ENCODE measurements around the gene RPS27. TPM values are rescaled to one million over a fixed set of nuclear protein-coding genes. Genes with fewer than 3 reads are reported as not detected.

RPS27 gene
- total and polyA plus RNA-seq, 2 of the 13 experiments (the other 11 are each of a cell fraction or from before 2014, with no cell fraction given): 3,737 to 9,964 TPM

DNA sequence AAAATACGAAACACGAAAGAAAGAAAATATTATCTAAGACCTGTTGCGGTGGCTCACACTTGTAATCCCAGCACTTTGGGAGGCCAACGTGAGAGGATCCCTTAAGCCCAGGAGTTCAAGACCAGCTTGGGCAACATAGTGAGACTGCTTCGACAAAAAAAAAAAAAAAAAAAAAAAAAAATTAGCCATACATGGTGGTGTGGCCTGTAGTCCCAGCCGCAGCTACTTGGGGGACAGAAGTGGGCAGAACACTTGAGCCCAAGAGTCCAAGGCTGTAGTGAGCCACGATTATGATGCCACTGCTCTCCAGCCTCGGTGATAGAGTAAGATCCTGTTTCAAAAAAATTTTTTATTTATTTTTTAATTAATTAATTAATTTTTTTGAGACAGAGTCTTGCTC is 2.9 kb upstream of the RPS27 start:
- TF ChIP-seq HMG20B (CRISPR knock-in tag; conservative IDR thresholded peaks at IDR 0.05) (no peak), ZNF841 (CRISPR knock-in tag; IDR thresholded peaks at IDR 0.05; ENCODE audit: borderline replicate concordance) (no peak), SIN3A (IDR thresholded peaks at IDR 0.05; ENCODE audit: borderline replicate concordance, low read depth, low read length) (no peak), ZNF788 (CRISPR knock-in tag; IDR thresholded peaks at IDR 0.05; ENCODE audit: borderline replicate concordance) (no peak), YEATS4 (CRISPR knock-in tag; IDR thresholded peaks at IDR 0.05; ENCODE audit: borderline replicate concordance) (no peak), ZMYM2 (CRISPR knock-in tag; IDR thresholded peaks at IDR 0.05) (0 out of 2 replicates have a peak, but pooled peaks have one; percentile 13)
- TF ChIP-seq, protein P1, sequence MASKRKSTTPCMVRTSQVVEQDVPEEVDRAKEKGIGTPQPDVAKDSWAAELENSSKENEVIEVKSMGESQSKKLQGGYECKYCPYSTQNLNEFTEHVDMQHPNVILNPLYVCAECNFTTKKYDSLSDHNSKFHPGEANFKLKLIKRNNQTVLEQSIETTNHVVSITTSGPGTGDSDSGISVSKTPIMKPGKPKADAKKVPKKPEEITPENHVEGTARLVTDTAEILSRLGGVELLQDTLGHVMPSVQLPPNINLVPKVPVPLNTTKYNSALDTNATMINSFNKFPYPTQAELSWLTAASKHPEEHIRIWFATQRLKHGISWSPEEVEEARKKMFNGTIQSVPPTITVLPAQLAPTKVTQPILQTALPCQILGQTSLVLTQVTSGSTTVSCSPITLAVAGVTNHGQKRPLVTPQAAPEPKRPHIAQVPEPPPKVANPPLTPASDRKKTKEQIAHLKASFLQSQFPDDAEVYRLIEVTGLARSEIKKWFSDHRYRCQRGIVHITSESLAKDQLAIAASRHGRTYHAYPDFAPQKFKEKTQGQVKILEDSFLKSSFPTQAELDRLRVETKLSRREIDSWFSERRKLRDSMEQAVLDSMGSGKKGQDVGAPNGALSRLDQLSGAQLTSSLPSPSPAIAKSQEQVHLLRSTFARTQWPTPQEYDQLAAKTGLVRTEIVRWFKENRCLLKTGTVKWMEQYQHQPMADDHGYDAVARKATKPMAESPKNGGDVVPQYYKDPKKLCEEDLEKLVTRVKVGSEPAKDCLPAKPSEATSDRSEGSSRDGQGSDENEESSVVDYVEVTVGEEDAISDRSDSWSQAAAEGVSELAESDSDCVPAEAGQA (IDR thresholded peaks at IDR 0.05; ENCODE audit: low read depth): no peak
- TF ChIP-seq, protein P1 (CRISPR knock-in tag; IDR thresholded peaks at IDR 0.05; ENCODE audit: borderline replicate concordance): no peak
- H3K27ac ChIP-seq (ENCODE audit: extremely low read length, insufficient read depth, low read length): peak overlapping the region; percentile 82

More for the DNA sequence above, 2.9 kb upstream of the RPS27 start:
- ChIA-PET POLR2A (interaction anchor here (0.7 to 7.5 kb wide), 12 partner anchors 10 to 219 kb away, joined by 3 to 92 read pairs (median 6); partner anchors contain the start of genes CREB3L4, GATAD2B, JTB and SLC27A3), CTCF (ENCODE audit: low intra/inter-chr PET ratio, low total read pairs) (interaction anchor here (1.8 to 2.9 kb wide), 2 partner anchors 166 to 190 kb away, joined by 21 to 35 read pairs; no protein-coding TSS in a partner anchor)
- FAIRE-seq (no peak), ATAC-seq (no peak), DNase-seq (ENCODE audit: low spot score) (no peak)
- Histone ChIP-seq H3K4me1 (ENCODE audit: insufficient read depth, low read length) (peaks cover 32% of the 10 kb centered on the region), H3K27me3 (ENCODE audit: control insufficient read depth in 1 of 2, insufficient read depth in 2 of 2, low read length in 2 of 2) (no peaks in the 10 kb centered on the region; a peak in 1 of 5 replicates), H3K4me3 (replicated peaks in 1 of 3; ENCODE audit: insufficient read depth in 1 of 3, low read depth in 2 of 3, low read length in 3 of 3) (peak overlapping the region in 2 of 3 experiments; percentile 47 to 79; a peak in 5 of 6 replicates), H3K9me3 (ENCODE audit: low read length) (no peaks in the 10 kb centered on the region), H3K36me3 (replicated peaks in 1 of 2; ENCODE audit: control insufficient read depth in 1 of 2, insufficient read depth in 2 of 2, low read length in 2 of 2) (peaks cover 2 to 8% of the 10 kb centered on the region in 2 experiments; a peak in 4 of 5 replicates), H3K4me2 (ENCODE audit: low read depth, low read length) (peak overlapping the region; percentile 97), H3K9ac (ENCODE audit: insufficient read depth, low read depth, low read length) (peak overlapping the region; percentile 51), H3K79me2 (ENCODE audit: insufficient read depth, low read length) (peaks cover 23% of the 10 kb centered on the region), H4K20me1 (ENCODE audit: insufficient read depth, low read length) (peaks cover 5% of the 10 kb centered on the region), H2AFZ (ENCODE audit: low read length) (peak overlapping the region; percentile 54)
- 60% methylated on average over 8 of the region's 8 CpGs for WGBS (ENCODE audit: low lambda C conversion rate)
- intact Hi-C loops (cut with micrococcal nuclease; ENCODE audit: unreplicated experiment) (loop anchor here (5.0 kb wide), 1 partner anchor 310 kb away; the partner anchor contains the start of gene NPR1), in situ Hi-C loops (cut with HindIII; ENCODE audit: extremely low pct_ligation_motif_present, low pct_unique_long_range_greater_than_20kb) (loop anchor here (5.0 to 10.0 kb wide), 2 partner anchors 190 to 303 kb away; no protein-coding TSS in a partner anchor)
- BruUV-seq (replicated peaks): no TSS peak
